Mucosa of stomach (tissue), 1 donor: ENCODE results near the gene TMEM108.

Experiments
- H3K27me3 ChIP-seq: one replicate; pipeline ENCODE4 v1.7.0; 2013; ENCODE audit warnings: mild to moderate bottlenecking, low read length; ENCODE audit not compliant: control insufficient read depth, insufficient read depth
- H3K36me3 ChIP-seq: one replicate; pipeline ENCODE4 v1.7.0; 2013; ENCODE audit warnings: low read length; ENCODE audit not compliant: control insufficient read depth, insufficient read depth
- H3K4me1 ChIP-seq: one replicate; pipeline ENCODE4 v1.7.0; 2013; ENCODE audit warnings: mild to moderate bottlenecking, low read length; ENCODE audit not compliant: control insufficient read depth, insufficient read depth
- H3K4me3 ChIP-seq: one replicate; pipeline ENCODE4 v1.7.0; 2013; ENCODE audit warnings: low read length
- H3K9ac ChIP-seq: one replicate; pipeline ENCODE4 v1.7.0; 2013; ENCODE audit warnings: mild to moderate bottlenecking, low read length, moderate library complexity
- H3K9me3 ChIP-seq: one replicate; pipeline ENCODE4 v1.7.0; 2013; ENCODE audit warnings: mild to moderate bottlenecking, low read length, moderate library complexity; ENCODE audit not compliant: control insufficient read depth
- donor health status: Pancreatic carcinoma.

The TMEM108 gene

GRCh38 chr3:133254716-133255115 lies 216.5 kb downstream of the TMEM108 start:
- Histone ChIP-seq H3K27me3 (no peaks in the 10 kb centered on the region), H3K4me1 (no peaks in the 10 kb centered on the region), H3K36me3 (no peaks in the 10 kb centered on the region), H3K9ac (no peak overlapping the region), H3K9me3 (no peaks in the 10 kb centered on the region), H3K4me3 (no peak overlapping the region)

GRCh38 chr3:133256787-133257483 lies 218.7 kb downstream of the TMEM108 start:
- Histone ChIP-seq H3K9ac (no peak overlapping the region), H3K4me3 (no peak overlapping the region)

GRCh38 chr3:133258358-133258757 lies 220.2 kb downstream of the TMEM108 start:
- Histone ChIP-seq H3K4me1 (no peaks in the 10 kb centered on the region), H3K9ac (no peak overlapping the region), H3K4me3 (no peak overlapping the region), H3K9me3 (no peaks in the 10 kb centered on the region), H3K36me3 (no peaks in the 10 kb centered on the region), H3K27me3 (no peaks in the 10 kb centered on the region)

More at GRCh38 chr3:133256787-133257483, 218.7 kb downstream of the TMEM108 start:
- H3K27me3 ChIP-seq = no peaks in the 10 kb centered on the region
- no peaks in the 10 kb centered on the region for H3K4me1 ChIP-seq
- no peaks in the 10 kb centered on the region for H3K36me3 ChIP-seq
- no peaks in the 10 kb centered on the region for H3K9me3 ChIP-seq

GRCh38 chr3:133259767-133260166 lies 221.6 kb downstream of the TMEM108 start:
- H3K4me3 ChIP-seq = no peak overlapping the region
- no peaks in the 10 kb centered on the region for H3K36me3 ChIP-seq
- H3K27me3 ChIP-seq = no peaks in the 10 kb centered on the region
- no peaks in the 10 kb centered on the region for H3K4me1 ChIP-seq
- no peak overlapping the region for H3K9ac ChIP-seq
- no peaks in the 10 kb centered on the region for H3K9me3 ChIP-seq

- H3K27me3 ChIP-seq = no peaks in the 10 kb centered on the region
- H3K9me3 ChIP-seq = no peaks in the 10 kb centered on the region
- no peaks in the 10 kb centered on the region for H3K4me1 ChIP-seq
- no peak overlapping the region for H3K4me3 ChIP-seq
- H3K36me3 ChIP-seq = no peaks in the 10 kb centered on the region
- H3K9ac ChIP-seq = no peak overlapping the region
Observed at GRCh38 chr3:133262333-133262732, 224.1 kb downstream of the TMEM108 start.

GRCh38 chr3:133264920-133265319 lies 226.7 kb downstream of the TMEM108 start:
- Histone ChIP-seq H3K9me3 (no peaks in the 10 kb centered on the region), H3K27me3 (no peaks in the 10 kb centered on the region), H3K4me1 (peaks cover 6% of the 10 kb centered on the region), H3K9ac (no peak overlapping the region), H3K36me3 (no peaks in the 10 kb centered on the region), H3K4me3 (no peak overlapping the region)

- peaks cover 6% of the 10 kb centered on the region for H3K4me1 ChIP-seq
- no peak overlapping the region for H3K9ac ChIP-seq
- H3K4me3 ChIP-seq = no peak overlapping the region
Observed at GRCh38 chr3:133268726-133269134, 230.5 kb downstream of the TMEM108 start.

GRCh38 chr3:133269393-133269792 lies 231.2 kb downstream of the TMEM108 start:
- Histone ChIP-seq H3K9ac (no peak overlapping the region), H3K36me3 (no peaks in the 10 kb centered on the region), H3K9me3 (no peaks in the 10 kb centered on the region), H3K4me1 (peaks cover 6% of the 10 kb centered on the region), H3K27me3 (no peaks in the 10 kb centered on the region), H3K4me3 (no peak overlapping the region)

More at GRCh38 chr3:133268726-133269134, 230.5 kb downstream of the TMEM108 start:
- Histone ChIP-seq H3K27me3 (no peaks in the 10 kb centered on the region), H3K36me3 (no peaks in the 10 kb centered on the region), H3K9me3 (no peaks in the 10 kb centered on the region)

GRCh38 chr3:133270631-133271030 lies 232.4 kb downstream of the TMEM108 start:
- H3K9ac ChIP-seq = no peak overlapping the region

GRCh38 chr3:133271042-133271441 lies 232.9 kb downstream of the TMEM108 start:
- no peaks in the 10 kb centered on the region for H3K36me3 ChIP-seq
- no peak overlapping the region for H3K4me3 ChIP-seq
- peaks cover 6% of the 10 kb centered on the region for H3K4me1 ChIP-seq
- H3K9me3 ChIP-seq = no peaks in the 10 kb centered on the region
- no peak overlapping the region for H3K9ac ChIP-seq
- H3K27me3 ChIP-seq = no peaks in the 10 kb centered on the region

More at GRCh38 chr3:133270631-133271030, 232.4 kb downstream of the TMEM108 start:
- no peak overlapping the region for H3K4me3 ChIP-seq
- H3K4me1 ChIP-seq = peaks cover 6% of the 10 kb centered on the region
- no peaks in the 10 kb centered on the region for H3K36me3 ChIP-seq
- no peaks in the 10 kb centered on the region for H3K27me3 ChIP-seq
- no peaks in the 10 kb centered on the region for H3K9me3 ChIP-seq

- Histone ChIP-seq H3K9me3 (no peaks in the 10 kb centered on the region), H3K27me3 (no peaks in the 10 kb centered on the region), H3K36me3 (no peaks in the 10 kb centered on the region), H3K4me3 (no peak overlapping the region), H3K4me1 (peaks cover 6% of the 10 kb centered on the region), H3K9ac (no peak overlapping the region)
Observed at GRCh38 chr3:133271539-133271938, 233.3 kb downstream of the TMEM108 start.

GRCh38 chr3:133273346-133273745 lies 235.2 kb downstream of the TMEM108 start:
- peaks cover 6% of the 10 kb centered on the region for H3K4me1 ChIP-seq
- no peaks in the 10 kb centered on the region for H3K27me3 ChIP-seq
- H3K9me3 ChIP-seq = no peaks in the 10 kb centered on the region

More at GRCh38 chr3:133273346-133273745, 235.2 kb downstream of the TMEM108 start:
- H3K9ac ChIP-seq = no peak overlapping the region
- H3K4me3 ChIP-seq = no peak overlapping the region
- H3K36me3 ChIP-seq = no peaks in the 10 kb centered on the region
